ENCODE measurements around the gene TECTB. TPM values are rescaled to one million over a fixed set of nuclear protein-coding genes. Genes with fewer than 3 reads are reported as not detected.

TECTB gene
- total RNA-seq, 1 experiment from 2014 or later, result 0.07 TPM

DNA sequence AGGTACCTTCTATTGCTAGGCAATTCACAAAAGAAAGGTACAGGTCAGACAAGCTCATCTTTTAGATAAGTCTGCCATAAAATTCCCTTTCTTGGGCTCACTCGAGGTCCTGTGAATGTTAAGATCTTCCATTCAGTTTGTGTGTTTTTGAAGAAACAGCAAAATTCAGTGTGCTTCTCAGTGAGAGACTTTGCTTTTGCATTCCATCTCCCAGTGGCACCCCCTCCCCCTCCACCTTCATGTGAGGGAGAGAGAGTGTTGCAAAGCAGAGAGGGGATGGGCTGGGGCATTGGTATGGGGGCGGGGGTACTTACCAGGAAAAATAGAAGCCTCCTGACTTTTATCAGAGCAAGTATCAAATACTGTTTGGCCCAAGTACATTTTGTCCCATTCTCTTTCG, 3.8 kb upstream of the TECTB start:
- H3K9me2 ChIP-seq (ENCODE audit: insufficient read depth), result no peaks in the 10 kb centered on the region
- H2AFZ ChIP-seq (ENCODE audit: low read depth, low read length, poor library complexity, severe bottlenecking), result no peak overlapping the region
- no peaks in the 10 kb centered on the region for H3K27me3 ChIP-seq (ENCODE audit: insufficient read depth, low read length)
- H4K20me1 ChIP-seq (ENCODE audit: insufficient read depth), result no peaks in the 10 kb centered on the region
- ATAC-seq, result no peak
- no peaks in the 10 kb centered on the region for H3K79me2 ChIP-seq (ENCODE audit: insufficient read depth, low read length)
- H3K27ac ChIP-seq (ENCODE audit: low read depth, low read length), result no peak overlapping the region
- H3K9me3 ChIP-seq (ENCODE audit: control insufficient read depth in 1 of 2, insufficient read depth in 1 of 2, low read depth in 1 of 2, low read length in 2 of 2), result no peaks in the 10 kb centered on the region
- intact Hi-C loops (cut with micrococcal nuclease), result no loop called here
- H3K9ac ChIP-seq (ENCODE audit: low read length), result no peak overlapping the region
- ChIA-PET RAD21 (ENCODE audit: low non-redundant PET in 1 of 2, low total read pairs in 2 of 2, uncharacterized antibody in 2 of 2, unreplicated experiment in 2 of 2) (no interaction called here), CTCF (no interaction called here), POLR2A (no interaction called here)
- no peak for TF ChIP-seq EGR1 (IDR thresholded peaks at IDR 0.05; ENCODE audit: low read depth)
- TF ChIP-seq, protein P1, sequence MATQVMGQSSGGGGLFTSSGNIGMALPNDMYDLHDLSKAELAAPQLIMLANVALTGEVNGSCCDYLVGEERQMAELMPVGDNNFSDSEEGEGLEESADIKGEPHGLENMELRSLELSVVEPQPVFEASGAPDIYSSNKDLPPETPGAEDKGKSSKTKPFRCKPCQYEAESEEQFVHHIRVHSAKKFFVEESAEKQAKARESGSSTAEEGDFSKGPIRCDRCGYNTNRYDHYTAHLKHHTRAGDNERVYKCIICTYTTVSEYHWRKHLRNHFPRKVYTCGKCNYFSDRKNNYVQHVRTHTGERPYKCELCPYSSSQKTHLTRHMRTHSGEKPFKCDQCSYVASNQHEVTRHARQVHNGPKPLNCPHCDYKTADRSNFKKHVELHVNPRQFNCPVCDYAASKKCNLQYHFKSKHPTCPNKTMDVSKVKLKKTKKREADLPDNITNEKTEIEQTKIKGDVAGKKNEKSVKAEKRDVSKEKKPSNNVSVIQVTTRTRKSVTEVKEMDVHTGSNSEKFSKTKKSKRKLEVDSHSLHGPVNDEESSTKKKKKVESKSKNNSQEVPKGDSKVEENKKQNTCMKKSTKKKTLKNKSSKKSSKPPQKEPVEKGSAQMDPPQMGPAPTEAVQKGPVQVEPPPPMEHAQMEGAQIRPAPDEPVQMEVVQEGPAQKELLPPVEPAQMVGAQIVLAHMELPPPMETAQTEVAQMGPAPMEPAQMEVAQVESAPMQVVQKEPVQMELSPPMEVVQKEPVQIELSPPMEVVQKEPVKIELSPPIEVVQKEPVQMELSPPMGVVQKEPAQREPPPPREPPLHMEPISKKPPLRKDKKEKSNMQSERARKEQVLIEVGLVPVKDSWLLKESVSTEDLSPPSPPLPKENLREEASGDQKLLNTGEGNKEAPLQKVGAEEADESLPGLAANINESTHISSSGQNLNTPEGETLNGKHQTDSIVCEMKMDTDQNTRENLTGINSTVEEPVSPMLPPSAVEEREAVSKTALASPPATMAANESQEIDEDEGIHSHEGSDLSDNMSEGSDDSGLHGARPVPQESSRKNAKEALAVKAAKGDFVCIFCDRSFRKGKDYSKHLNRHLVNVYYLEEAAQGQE (IDR thresholded peaks at IDR 0.05; ENCODE audit: low read depth), result no peak
- no peak for TF ChIP-seq EZH2 (IDR thresholded peaks at IDR 0.05)
- TF ChIP-seq, protein P2, sequence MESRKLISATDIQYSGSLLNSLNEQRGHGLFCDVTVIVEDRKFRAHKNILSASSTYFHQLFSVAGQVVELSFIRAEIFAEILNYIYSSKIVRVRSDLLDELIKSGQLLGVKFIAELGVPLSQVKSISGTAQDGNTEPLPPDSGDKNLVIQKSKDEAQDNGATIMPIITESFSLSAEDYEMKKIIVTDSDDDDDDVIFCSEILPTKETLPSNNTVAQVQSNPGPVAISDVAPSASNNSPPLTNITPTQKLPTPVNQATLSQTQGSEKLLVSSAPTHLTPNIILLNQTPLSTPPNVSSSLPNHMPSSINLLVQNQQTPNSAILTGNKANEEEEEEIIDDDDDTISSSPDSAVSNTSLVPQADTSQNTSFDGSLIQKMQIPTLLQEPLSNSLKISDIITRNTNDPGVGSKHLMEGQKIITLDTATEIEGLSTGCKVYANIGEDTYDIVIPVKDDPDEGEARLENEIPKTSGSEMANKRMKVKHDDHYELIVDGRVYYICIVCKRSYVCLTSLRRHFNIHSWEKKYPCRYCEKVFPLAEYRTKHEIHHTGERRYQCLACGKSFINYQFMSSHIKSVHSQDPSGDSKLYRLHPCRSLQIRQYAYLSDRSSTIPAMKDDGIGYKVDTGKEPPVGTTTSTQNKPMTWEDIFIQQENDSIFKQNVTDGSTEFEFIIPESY (IDR thresholded peaks at IDR 0.05; ENCODE audit: extremely low read depth, insufficient replicate concordance, low read length), result no peak
- TF ChIP-seq TCF7L2 (IDR thresholded peaks at IDR 0.05; ENCODE audit: borderline replicate concordance, extremely low read depth, insufficient read depth, insufficient read length), result no peak
- no peak for TF ChIP-seq FOSL1 (IDR thresholded peaks at IDR 0.05; ENCODE audit: low read depth)
- no peak for TF ChIP-seq SP1 (IDR thresholded peaks at IDR 0.05; ENCODE audit: low read depth)
- TF ChIP-seq, protein P3, sequence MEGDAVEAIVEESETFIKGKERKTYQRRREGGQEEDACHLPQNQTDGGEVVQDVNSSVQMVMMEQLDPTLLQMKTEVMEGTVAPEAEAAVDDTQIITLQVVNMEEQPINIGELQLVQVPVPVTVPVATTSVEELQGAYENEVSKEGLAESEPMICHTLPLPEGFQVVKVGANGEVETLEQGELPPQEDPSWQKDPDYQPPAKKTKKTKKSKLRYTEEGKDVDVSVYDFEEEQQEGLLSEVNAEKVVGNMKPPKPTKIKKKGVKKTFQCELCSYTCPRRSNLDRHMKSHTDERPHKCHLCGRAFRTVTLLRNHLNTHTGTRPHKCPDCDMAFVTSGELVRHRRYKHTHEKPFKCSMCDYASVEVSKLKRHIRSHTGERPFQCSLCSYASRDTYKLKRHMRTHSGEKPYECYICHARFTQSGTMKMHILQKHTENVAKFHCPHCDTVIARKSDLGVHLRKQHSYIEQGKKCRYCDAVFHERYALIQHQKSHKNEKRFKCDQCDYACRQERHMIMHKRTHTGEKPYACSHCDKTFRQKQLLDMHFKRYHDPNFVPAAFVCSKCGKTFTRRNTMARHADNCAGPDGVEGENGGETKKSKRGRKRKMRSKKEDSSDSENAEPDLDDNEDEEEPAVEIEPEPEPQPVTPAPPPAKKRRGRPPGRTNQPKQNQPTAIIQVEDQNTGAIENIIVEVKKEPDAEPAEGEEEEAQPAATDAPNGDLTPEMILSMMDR (IDR thresholded peaks at IDR 0.05 in 2 of 3, conservative IDR thresholded peaks at IDR 0.05 in 1 of 3; ENCODE audit: borderline replicate concordance in 1 of 3, insufficient read depth in 1 of 3, low read depth in 2 of 3, low read length in 2 of 3), result no peak
- no peak for TF ChIP-seq YY1 (IDR thresholded peaks at IDR 0.05; ENCODE audit: extremely low read depth, insufficient replicate concordance, low read depth, low read length)
- no peak for TF ChIP-seq ZFX (IDR thresholded peaks at IDR 0.05)
- no peak for TF ChIP-seq SRF (IDR thresholded peaks at IDR 0.05; ENCODE audit: low read depth)
- TF ChIP-seq, protein P4, sequence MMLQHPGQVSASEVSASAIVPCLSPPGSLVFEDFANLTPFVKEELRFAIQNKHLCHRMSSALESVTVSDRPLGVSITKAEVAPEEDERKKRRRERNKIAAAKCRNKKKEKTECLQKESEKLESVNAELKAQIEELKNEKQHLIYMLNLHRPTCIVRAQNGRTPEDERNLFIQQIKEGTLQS (IDR thresholded peaks at IDR 0.05), result no peak
- TF ChIP-seq JUND (IDR thresholded peaks at IDR 0.05), result no peak
- no peak for TF ChIP-seq POLR2A (IDR thresholded peaks at IDR 0.05; ENCODE audit: borderline replicate concordance, extremely low read depth, insufficient read depth, insufficient read length)
- TF ChIP-seq ELF1 (IDR thresholded peaks at IDR 0.05; ENCODE audit: borderline replicate concordance, low read depth), result no peak
- TF ChIP-seq, protein P5, sequence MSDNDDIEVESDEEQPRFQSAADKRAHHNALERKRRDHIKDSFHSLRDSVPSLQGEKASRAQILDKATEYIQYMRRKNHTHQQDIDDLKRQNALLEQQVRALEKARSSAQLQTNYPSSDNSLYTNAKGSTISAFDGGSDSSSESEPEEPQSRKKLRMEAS (IDR thresholded peaks at IDR 0.05), result no peak
- no peak for TF ChIP-seq CEBPB (IDR thresholded peaks at IDR 0.05; ENCODE audit: low read depth)
- TF ChIP-seq SIN3A (IDR thresholded peaks at IDR 0.05; ENCODE audit: low read depth), result no peak
- H3K4me1 ChIP-seq (ENCODE audit: control insufficient read depth in 1 of 2, insufficient read depth in 2 of 2, low read length in 2 of 2), result peaks cover 0 to 8% of the 10 kb centered on the region in 2 experiments; a peak in 2 of 4 replicates
- DNase-seq (ENCODE audit: low read depth, low spot score), result no peak
- no peak overlapping the region for H3K4me2 ChIP-seq (ENCODE audit: low read length)
- no peak overlapping the region for H3K4me3 ChIP-seq (replicated peaks in 1 of 2; ENCODE audit: low read depth in 1 of 2, low read length in 2 of 2)
- H3K36me3 ChIP-seq (ENCODE audit: control insufficient read depth in 1 of 2, insufficient read depth in 2 of 2, low read length in 2 of 2), result no peaks in the 10 kb centered on the region
- no TSS peak for BruUV-seq (replicated peaks)

All from HCT116 (cell line).